Uterus (tissue), 2 donors: ENCODE data around the gene NFX1.

ENCODE experiments used
- CTCF ChIP-seq, 4 experiments: fragments of 200-600 bp in 2 of 4; fragments of 450-650 bp in 2 of 4; sonication (generic) in 2 of 4; IDR thresholded peaks; one replicate each; pipeline ENCODE4 v1.5.1; 2016 to 2019; ENCODE audit warnings: antibody characterized with exemption in 4 of 4, mild to moderate bottlenecking in 2 of 4, moderate library complexity in 1 of 4
- POLR2A ChIP-seq, 2 donors: fragments of 450-650 bp; IDR thresholded peaks; one replicate each; pipeline ENCODE4 v1.6.1; 2016; ENCODE audit warnings: antibody characterized with exemption in 2 of 2, mild to moderate bottlenecking in 1 of 2, moderate library complexity in 1 of 2

- TF ChIP-seq CTCF (IDR thresholded peaks at IDR 0.05) (no peak), POLR2A (IDR thresholded peaks at IDR 0.05) (no peak)
Observed at GRCh38 chr9:33393581-33393980, 103.3 kb downstream of the NFX1 start.
